Hepatocyte (in vitro differentiated cells): Measurements from ENCODE around the gene RASGRF2.

Experiments
- EZH2 ChIP-seq: fragments of 200-600 bp; sonication (generic); IDR thresholded peaks from 2 replicates; pipeline ENCODE4 v1.6.1; 2016; ENCODE audit warnings: antibody characterized with exemption, mild to moderate bottlenecking, borderline replicate concordance
- TF ChIP-seq, protein P1 (sequence below): fragments of 200-600 bp; sonication (generic); IDR thresholded peaks from 2 replicates; pipeline ENCODE4 v1.5.1; 2016; ENCODE audit warnings: antibody characterized with exemption, mild to moderate bottlenecking; ENCODE audit not compliant: poor library complexity

DNA sequence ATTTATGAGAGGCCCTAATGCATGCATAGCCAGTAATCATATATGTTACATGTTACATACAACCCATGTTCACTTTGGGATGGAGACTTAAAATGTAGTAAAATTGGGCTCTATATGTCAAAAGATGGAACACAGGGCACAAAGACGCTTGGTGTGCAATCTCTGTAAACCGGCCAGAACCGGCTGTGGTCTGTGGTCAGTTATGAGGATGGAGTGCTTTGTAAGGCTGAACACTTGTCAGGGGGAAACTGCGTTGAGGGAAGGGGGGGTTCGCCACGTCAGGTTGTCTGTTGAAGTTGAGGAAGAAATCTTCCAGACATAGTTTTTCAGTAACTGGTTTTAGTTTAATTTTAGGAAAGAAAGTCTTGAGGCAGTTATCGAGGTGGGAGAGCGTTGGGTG lies 270.3 kb downstream of the RASGRF2 start:
- TF ChIP-seq, protein P1, sequence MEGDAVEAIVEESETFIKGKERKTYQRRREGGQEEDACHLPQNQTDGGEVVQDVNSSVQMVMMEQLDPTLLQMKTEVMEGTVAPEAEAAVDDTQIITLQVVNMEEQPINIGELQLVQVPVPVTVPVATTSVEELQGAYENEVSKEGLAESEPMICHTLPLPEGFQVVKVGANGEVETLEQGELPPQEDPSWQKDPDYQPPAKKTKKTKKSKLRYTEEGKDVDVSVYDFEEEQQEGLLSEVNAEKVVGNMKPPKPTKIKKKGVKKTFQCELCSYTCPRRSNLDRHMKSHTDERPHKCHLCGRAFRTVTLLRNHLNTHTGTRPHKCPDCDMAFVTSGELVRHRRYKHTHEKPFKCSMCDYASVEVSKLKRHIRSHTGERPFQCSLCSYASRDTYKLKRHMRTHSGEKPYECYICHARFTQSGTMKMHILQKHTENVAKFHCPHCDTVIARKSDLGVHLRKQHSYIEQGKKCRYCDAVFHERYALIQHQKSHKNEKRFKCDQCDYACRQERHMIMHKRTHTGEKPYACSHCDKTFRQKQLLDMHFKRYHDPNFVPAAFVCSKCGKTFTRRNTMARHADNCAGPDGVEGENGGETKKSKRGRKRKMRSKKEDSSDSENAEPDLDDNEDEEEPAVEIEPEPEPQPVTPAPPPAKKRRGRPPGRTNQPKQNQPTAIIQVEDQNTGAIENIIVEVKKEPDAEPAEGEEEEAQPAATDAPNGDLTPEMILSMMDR: no peak
- no peak for TF ChIP-seq EZH2
